GM19099 (cell line): ENCODE data around the gene SIPA1.
A peak's percentile ranks its signal among the peaks of the same experiment; 100 is the strongest.

ENCODE experiments used
- POLR2A ChIP-seq: IDR thresholded peaks from 3 replicates; pipeline ENCODE4 v1.6.1; 2011; ENCODE audit warnings: low read depth; ENCODE audit not compliant: insufficient read length; ENCODE audit errors: extremely low read depth

Gene SIPA1

GRCh38 chr11:65637794-65638419, at the start of gene SIPA1:
Gene SIPA1, plus strand, starts transcription at chr11:65638101. Its CDS starts 2,821 bp downstream, at chr11:65640922.
- TF ChIP-seq POLR2A: peak; percentile 85

- TF ChIP-seq POLR2A: no peak
Measured at GRCh38 chr11:65588199-65589054, 49.5 kb upstream of the SIPA1 start.

- TF ChIP-seq POLR2A: no peak
Measured at GRCh38 chr11:65589444-65590239, 48.3 kb upstream of the SIPA1 start.

- TF ChIP-seq POLR2A: no peak
Measured at GRCh38 chr11:65590240-65590738, 47.6 kb upstream of the SIPA1 start.

GRCh38 chr11:65591939-65592857, 45.7 kb upstream of the SIPA1 start:
- no peak for TF ChIP-seq POLR2A

- no peak for TF ChIP-seq POLR2A
Measured at GRCh38 chr11:65592858-65593517, 44.9 kb upstream of the SIPA1 start.

GRCh38 chr11:65593518-65594414, 44.1 kb upstream of the SIPA1 start:
- no peak for TF ChIP-seq POLR2A

GRCh38 chr11:65595131-65595530, 42.8 kb upstream of the SIPA1 start:
- TF ChIP-seq POLR2A: no peak

- TF ChIP-seq POLR2A: no peak
Measured at GRCh38 chr11:65595543-65596281, 42.2 kb upstream of the SIPA1 start, which contains the start of gene KCNK7. Gene KCNK7, minus strand, starts transcription at chr11:65595800. Its CDS starts 28 bp downstream, at chr11:65595772.

- no peak for TF ChIP-seq POLR2A
Measured at GRCh38 chr11:65596520-65596919, 41.4 kb upstream of the SIPA1 start.

GRCh38 chr11:65598258-65598699, 39.6 kb upstream of the SIPA1 start:
- TF ChIP-seq POLR2A: no peak

GRCh38 chr11:65599216-65599954, 38.5 kb upstream of the SIPA1 start:
- TF ChIP-seq POLR2A: no peak

- TF ChIP-seq POLR2A: no peak
Measured at GRCh38 chr11:65599955-65600246, 38.0 kb upstream of the SIPA1 start.
